Muscle layer of colon (tissue), 2 donors: Measurements from ENCODE around the gene TBC1D1.

Experiments
- H3K27ac ChIP-seq: one replicate; pipeline ENCODE4 v1.7.0; 2013; ENCODE audit warnings: low read depth, mild to moderate bottlenecking, low read length, moderate library complexity
- H3K27me3 ChIP-seq, 2 donors: one replicate each; pipeline ENCODE4 v1.7.0; 2013; ENCODE audit warnings: low read length in 2 of 2, mild to moderate bottlenecking in 2 of 2; ENCODE audit not compliant: insufficient read depth in 2 of 2, control insufficient read depth in 1 of 2
- H3K36me3 ChIP-seq: one replicate; pipeline ENCODE4 v1.7.0; 2013; ENCODE audit warnings: mild to moderate bottlenecking, low read length; ENCODE audit not compliant: insufficient read depth
- H3K4me1 ChIP-seq: one replicate; pipeline ENCODE4 v1.7.0; 2013; ENCODE audit warnings: mild to moderate bottlenecking, low read length; ENCODE audit not compliant: insufficient read depth
- H3K4me3 ChIP-seq, 2 donors: one replicate each; pipeline ENCODE4 v1.7.0; 2013; ENCODE audit warnings: low read length in 2 of 2, low read depth in 1 of 2, mild to moderate bottlenecking in 1 of 2, moderate library complexity in 1 of 2
- H3K9ac ChIP-seq: one replicate; pipeline ENCODE4 v1.7.0; 2013; ENCODE audit warnings: low read length
- H3K9me3 ChIP-seq: one replicate; pipeline ENCODE4 v1.7.0; 2013; ENCODE audit warnings: mild to moderate bottlenecking, low read length
- donor health status: abdominal sarcoma.
- donor health status: Adenocarcinoma of cecum.

The TBC1D1 gene

DNA sequence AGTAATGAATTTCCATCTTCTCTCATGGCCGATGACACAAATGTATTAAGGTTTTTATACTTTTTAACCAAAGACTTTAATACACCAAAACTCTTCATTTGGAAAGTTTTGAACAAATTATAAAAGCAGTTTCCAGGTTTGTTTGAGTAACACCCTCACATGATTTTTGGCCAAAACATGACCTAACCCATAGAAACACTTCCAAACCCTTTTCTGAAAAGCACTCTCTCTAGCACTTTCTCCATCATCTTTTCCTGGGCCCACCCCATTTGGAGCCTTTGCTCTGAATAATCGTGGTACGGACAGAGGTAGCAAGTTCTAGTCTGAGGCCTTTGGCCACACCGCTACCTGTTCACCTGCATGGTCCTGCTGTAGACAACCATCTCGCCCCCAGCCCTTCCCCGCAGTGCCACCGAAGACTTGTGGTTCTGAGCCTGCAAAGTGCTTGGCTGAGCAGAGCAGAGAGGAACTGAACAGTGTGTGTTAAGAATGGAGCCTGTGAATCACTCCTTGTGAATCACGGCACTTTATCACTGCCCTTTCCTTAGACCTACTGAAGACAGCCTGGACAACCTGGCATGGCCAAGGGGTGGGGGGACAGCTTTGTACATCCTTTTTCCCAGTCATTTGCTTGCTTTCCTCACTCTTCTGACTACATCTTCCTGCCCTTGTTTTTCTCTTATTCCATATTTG is 251.1 kb downstream of the TBC1D1 start:
- no peak overlapping the region for H3K27ac ChIP-seq
- no peak overlapping the region for H3K9ac ChIP-seq
- H3K36me3 ChIP-seq, result peaks cover 53% of the 10 kb centered on the region
- H3K27me3 ChIP-seq, result no peaks in the 10 kb centered on the region
- H3K4me1 ChIP-seq, result peaks cover 18% of the 10 kb centered on the region
- H3K4me3 ChIP-seq, result no peak overlapping the region
- H3K9me3 ChIP-seq, result no peaks in the 10 kb centered on the region

DNA sequence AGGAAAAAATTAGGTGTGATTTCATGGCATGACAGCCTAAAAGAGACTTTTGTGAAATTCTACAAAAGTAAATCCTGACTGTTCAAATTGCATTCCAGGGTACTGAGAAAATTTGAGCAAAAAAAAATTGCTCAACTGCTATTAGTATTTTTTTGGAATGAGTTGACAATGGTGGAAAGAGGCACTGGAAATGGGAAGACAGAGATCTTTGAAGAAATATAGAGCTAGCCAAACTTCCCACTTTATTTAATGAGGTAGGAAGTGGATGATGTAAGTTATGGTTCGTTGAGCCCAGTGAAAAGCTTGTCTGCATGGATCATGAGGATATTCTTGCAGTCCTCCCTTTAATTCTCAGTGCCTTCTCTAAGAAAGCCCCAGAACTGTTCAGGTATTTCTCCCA is 253.1 kb downstream of the TBC1D1 start:
- peaks cover 33% of the 10 kb centered on the region for H3K36me3 ChIP-seq
- H3K27ac ChIP-seq, result no peak overlapping the region
- H3K4me1 ChIP-seq, result peaks cover 18% of the 10 kb centered on the region
- no peaks in the 10 kb centered on the region for H3K9me3 ChIP-seq
- no peak overlapping the region for H3K4me3 ChIP-seq
- no peaks in the 10 kb centered on the region for H3K27me3 ChIP-seq
- H3K9ac ChIP-seq, result no peak overlapping the region

DNA sequence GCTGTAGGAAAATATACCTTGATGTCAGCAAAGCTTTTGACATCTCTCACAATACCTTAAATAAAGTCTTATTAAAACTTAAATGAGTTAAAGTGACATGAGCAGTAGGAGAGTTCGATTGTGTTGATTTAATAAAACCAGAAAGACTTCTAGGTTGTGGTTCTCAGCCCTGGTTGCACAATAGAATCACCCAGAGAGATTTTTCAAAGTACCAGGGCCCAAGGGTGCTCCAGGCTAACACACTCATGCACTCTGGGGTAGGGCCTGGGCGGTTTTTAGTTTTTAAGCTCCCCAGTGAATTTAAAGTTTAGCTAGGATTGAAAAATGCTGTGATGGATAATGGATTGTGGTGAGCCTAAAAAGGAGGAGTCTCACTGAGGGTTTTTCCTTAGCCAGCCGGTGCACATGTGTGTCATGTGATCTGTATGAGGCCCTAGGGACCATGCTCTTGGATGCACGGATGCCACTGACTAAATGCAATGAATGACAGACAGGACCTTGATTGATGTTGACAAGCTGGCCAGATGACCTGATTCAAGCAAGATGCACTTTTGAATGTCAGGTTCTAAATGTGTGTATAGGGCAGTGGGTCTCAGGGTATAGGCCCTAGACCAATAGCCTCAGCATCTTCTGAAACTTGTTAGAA is 254.3 kb downstream of the TBC1D1 start:
- H3K9ac ChIP-seq, result no peak overlapping the region
- H3K27me3 ChIP-seq, result no peaks in the 10 kb centered on the region
- no peaks in the 10 kb centered on the region for H3K9me3 ChIP-seq
- H3K36me3 ChIP-seq, result peaks cover 22% of the 10 kb centered on the region
- H3K4me1 ChIP-seq, result peaks cover 18% of the 10 kb centered on the region
- H3K27ac ChIP-seq, result no peak overlapping the region
- no peak overlapping the region for H3K4me3 ChIP-seq

DNA sequence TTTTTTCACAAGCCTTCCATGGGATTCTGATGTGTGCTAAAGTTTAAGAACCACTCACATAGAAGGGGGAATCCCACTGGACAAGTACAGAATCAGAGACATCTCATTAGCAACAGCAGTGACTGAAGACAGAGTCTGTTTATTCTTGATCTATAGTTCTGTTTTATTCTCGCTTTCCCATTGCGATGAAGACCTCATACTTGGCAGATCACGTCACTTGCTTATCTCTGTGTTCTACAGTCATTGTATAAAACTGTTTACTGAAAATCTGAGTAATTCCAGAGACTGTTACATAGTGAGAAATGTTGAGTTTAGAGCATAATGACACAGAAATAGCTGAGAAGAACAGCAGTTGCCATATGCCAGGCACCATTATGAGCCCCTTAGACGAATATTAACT is 254.9 kb downstream of the TBC1D1 start:
- Histone ChIP-seq H3K36me3 (peaks cover 16% of the 10 kb centered on the region), H3K4me3 (no peak overlapping the region), H3K9ac (no peak overlapping the region), H3K27me3 (no peaks in the 10 kb centered on the region), H3K27ac (no peak overlapping the region), H3K9me3 (no peaks in the 10 kb centered on the region), H3K4me1 (peaks cover 18% of the 10 kb centered on the region)

DNA sequence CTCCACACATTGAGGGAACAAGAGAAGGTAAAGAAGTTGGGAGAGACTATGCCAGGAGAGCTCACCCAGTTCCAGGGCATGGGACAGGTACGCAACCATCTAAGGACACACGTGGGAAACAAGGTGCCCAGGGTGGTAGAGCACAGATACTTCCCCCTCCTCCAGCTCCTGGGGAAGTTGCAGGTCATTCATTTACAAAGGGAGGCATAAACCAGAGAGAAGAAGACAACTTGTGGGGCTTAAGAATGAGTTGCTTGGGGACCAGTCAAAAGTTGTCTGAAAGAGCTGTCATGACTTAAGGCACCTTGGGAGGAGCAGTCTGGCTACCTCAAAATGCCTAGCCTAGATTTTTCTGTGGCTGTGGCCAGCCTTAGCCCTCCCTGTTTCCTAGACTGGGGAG is 255.5 kb downstream of the TBC1D1 start:
- H3K9me3 ChIP-seq, result no peaks in the 10 kb centered on the region
- H3K27ac ChIP-seq, result no peak overlapping the region
- H3K27me3 ChIP-seq, result no peaks in the 10 kb centered on the region
- H3K4me1 ChIP-seq, result peaks cover 18% of the 10 kb centered on the region
- no peak overlapping the region for H3K9ac ChIP-seq
- H3K36me3 ChIP-seq, result peaks cover 13% of the 10 kb centered on the region
- H3K4me3 ChIP-seq, result no peak overlapping the region

DNA sequence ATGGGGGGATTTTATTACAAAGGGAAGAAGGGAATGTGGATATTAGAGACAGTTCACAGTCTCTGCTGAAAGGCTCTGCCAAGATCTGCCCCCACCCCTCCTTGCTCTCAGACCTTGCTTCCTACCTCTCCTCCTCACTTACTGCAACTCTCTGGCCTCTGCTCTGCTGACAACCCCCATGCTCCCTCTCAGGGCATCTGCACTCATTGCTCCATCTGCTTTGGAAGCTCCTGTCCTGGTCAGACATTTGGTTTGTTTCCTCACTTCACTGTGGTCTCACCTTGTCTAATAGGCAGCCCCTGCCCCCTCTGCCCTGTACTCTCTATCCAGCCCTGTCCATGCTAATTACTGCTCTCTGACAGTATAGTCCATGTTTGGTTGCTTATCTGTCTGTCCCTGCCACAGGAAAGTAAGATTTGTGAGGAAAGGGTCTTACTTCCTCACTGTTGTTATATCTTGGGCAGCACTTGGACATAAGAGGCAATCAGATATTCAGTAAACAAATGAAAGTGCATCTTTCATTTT is 258.6 kb downstream of the TBC1D1 start:
- H3K4me1 ChIP-seq, result peaks cover 12% of the 10 kb centered on the region
- no peaks in the 10 kb centered on the region for H3K9me3 ChIP-seq
- no peak overlapping the region for H3K27ac ChIP-seq
- H3K4me3 ChIP-seq, result no peak overlapping the region
- H3K9ac ChIP-seq, result no peak overlapping the region
- no peaks in the 10 kb centered on the region for H3K36me3 ChIP-seq
- H3K27me3 ChIP-seq, result no peaks in the 10 kb centered on the region

DNA sequence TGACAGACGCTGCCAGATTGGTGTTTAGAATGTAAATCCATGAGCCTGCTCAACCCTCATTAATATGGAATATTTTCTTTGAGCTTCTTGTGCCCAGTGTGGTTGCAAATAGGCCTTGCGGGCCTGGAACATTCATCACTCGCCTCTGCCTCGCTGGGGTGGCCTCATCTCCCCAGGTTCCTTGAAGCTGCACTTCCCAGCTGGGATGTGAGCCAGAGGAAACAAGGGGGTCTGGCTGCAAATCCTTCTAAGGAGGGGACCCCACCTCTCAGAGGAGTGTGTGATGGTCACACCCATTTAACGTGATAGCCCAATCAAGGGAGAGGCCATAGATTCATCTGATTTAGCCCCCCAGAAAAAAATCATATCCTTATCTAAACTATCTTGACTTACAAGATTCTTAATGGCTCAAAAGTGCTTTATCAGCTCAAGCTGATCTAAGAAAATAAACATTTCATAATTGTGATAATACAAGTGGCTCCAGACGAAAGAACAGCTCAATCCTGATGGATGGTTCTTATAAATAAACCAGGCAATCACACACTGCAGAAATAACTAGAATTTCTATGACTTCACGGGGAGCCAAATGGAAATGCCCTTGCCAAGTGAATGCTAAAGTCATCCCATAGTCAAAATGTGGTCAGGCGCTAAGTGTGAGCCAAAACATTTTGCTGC is 259.2 kb downstream of the TBC1D1 start:
- no peak overlapping the region for H3K9ac ChIP-seq
- H3K4me1 ChIP-seq, result peaks cover 7% of the 10 kb centered on the region
- no peaks in the 10 kb centered on the region for H3K27me3 ChIP-seq
- no peaks in the 10 kb centered on the region for H3K9me3 ChIP-seq
- no peaks in the 10 kb centered on the region for H3K36me3 ChIP-seq
- no peak overlapping the region for H3K4me3 ChIP-seq
- H3K27ac ChIP-seq, result no peak overlapping the region

DNA sequence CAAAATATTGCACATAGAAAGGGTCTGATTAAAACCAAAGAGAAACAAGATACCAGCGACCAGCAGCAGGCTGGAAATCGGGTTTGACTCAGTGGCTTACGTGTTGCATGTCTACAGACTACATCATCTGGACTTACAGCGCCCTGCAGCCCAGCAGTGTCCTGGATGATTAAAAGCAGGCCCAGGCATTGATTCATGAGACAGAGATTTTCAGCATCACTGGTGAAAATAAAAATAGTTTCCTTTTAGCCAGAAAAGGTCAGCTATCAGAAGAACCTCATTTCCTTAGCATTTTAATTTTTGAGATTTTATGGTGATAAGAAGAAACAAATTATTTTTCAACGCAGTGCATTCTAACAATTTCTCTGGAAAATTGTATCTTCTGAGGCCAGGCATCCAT is 259.9 kb downstream of the TBC1D1 start:
- Histone ChIP-seq H3K9ac (no peak overlapping the region), H3K36me3 (no peaks in the 10 kb centered on the region), H3K27me3 (no peaks in the 10 kb centered on the region), H3K4me1 (peaks cover under 1% of the 10 kb centered on the region), H3K4me3 (no peak overlapping the region), H3K9me3 (no peaks in the 10 kb centered on the region), H3K27ac (no peak overlapping the region)

DNA sequence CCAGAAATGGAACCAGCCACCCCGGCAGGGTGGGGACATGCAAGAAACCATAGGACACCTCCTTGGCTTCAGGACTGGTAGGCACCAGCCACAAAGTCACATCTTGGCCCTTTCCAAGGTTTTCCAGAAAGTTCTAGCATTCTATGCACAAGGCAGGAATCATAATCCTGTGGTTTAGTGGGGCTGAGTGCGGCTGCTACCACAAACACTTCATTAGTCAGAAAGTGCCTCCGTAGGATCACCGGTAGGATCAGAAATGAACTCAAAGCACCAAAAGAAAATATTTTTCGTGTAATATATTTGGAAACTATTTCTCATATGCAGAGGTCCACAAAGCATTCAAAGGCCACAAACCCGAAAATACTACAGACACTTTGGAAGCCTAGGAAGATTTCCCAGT is 261.0 kb downstream of the TBC1D1 start:
- H3K27ac ChIP-seq, result no peak overlapping the region
- no peak overlapping the region for H3K9ac ChIP-seq
- no peak overlapping the region for H3K4me3 ChIP-seq
- H3K4me1 ChIP-seq, result no peaks in the 10 kb centered on the region
- H3K36me3 ChIP-seq, result no peaks in the 10 kb centered on the region
- no peaks in the 10 kb centered on the region for H3K9me3 ChIP-seq
- no peaks in the 10 kb centered on the region for H3K27me3 ChIP-seq

DNA sequence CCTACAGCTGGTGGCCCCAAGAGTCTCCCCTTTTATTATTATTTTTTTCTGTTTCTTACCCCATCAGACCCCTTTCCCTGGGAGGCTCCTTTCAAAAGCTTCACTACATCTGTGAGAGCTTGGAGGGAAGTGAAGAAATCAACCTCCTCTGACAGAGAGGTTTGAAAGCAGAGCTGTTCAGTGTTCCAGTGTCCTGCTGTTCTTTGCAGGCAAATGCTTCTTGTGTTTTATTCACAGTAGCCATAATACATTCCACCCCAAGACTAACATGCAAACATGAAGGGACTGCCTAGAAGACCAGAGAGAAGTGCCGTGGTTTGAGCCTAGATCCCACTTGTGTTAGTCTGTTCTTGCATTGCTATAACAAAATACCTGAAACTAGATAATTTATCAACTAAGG is 261.4 kb downstream of the TBC1D1 start:
- no peaks in the 10 kb centered on the region for H3K36me3 ChIP-seq
- H3K4me1 ChIP-seq, result no peaks in the 10 kb centered on the region
- H3K4me3 ChIP-seq, result no peak overlapping the region
- H3K9me3 ChIP-seq, result no peaks in the 10 kb centered on the region
- H3K27ac ChIP-seq, result no peak overlapping the region
- no peak overlapping the region for H3K9ac ChIP-seq
- H3K27me3 ChIP-seq, result no peaks in the 10 kb centered on the region

DNA sequence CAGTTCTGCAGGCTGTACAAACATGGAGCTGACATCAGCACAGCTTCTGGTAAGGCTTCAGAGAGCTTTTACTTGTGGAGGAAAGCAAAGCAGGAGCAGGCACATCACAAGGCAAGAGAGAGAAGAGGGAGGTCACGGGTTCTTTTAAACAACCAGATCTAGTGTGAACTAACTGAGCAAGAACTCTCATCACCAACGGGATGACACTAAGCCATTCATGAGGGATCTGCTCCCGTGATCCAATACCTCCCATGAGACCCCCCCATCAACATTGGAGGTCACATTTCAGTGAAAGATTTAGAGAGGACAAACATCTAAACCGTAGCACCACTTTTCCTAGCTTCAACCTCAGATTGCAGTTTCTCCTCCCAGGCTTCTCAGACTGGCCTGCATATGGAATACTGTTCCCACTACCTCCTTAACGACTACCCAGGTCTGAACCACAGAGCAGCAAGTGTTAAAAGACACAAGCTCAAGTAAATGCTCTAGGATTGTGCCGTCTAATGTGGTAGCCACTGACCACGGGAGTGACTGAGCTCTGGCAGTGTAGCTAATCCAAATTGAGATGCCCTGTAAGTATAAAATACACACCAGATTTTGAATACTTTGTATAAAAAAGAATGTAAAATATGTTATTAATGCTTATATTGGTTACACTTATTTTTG is 262.0 kb downstream of the TBC1D1 start:
- no peaks in the 10 kb centered on the region for H3K27me3 ChIP-seq
- H3K4me1 ChIP-seq, result no peaks in the 10 kb centered on the region
- no peaks in the 10 kb centered on the region for H3K9me3 ChIP-seq
- no peaks in the 10 kb centered on the region for H3K36me3 ChIP-seq
- H3K27ac ChIP-seq, result no peak overlapping the region
- H3K9ac ChIP-seq, result no peak overlapping the region
- no peak overlapping the region for H3K4me3 ChIP-seq
